Naive thymus-derived CD4-positive, alpha-beta T cell (primary cell): ENCODE data around the gene MRTFA. TPM values are rescaled to one million over a fixed set of nuclear protein-coding genes. Genes with fewer than 3 reads are reported as not detected.
"Not testable (repeated sequence)": the region's sequence is repeated elsewhere in the genome, so short reads cannot be mapped to it uniquely, and the experiment has no call there.

Experiments used
- ATAC-seq: fragments of 150-1000 bp; cut with Tn5 transposase; 2 replicates; pipeline ENCODE4 v1.10.0; 2021; ENCODE audit warnings: mild to moderate bottlenecking, moderate library complexity
- CTCF ChIA-PET: fragments of 350-600 bp; sonication (Branson Sonifier 250); formaldehyde crosslinking; loops from one replicate; lab custom pipeline; 2021; ENCODE audit warnings: antibody characterized with exemption; lab: Charles Lee
- POLR2A ChIA-PET: fragments of 350-600 bp; sonication (Branson Sonifier 250); formaldehyde crosslinking; loops from one replicate; lab custom pipeline; 2021; ENCODE audit warnings: antibody characterized with exemption, inconsistent platforms; lab: Charles Lee
- DNase-seq, 9 donors: peaks; one replicate each; pipeline versions ENCODE4 v3.0.0 to v3.0.0-alpha.2; 2020 to 2022; ENCODE audit warnings: mixed read lengths in 1 of 9
- H3K27ac ChIP-seq: one replicate; pipeline ENCODE4 v1.7.0; 2013; ENCODE audit warnings: mild to moderate bottlenecking, low read depth, low read length, moderate library complexity
- H3K27me3 ChIP-seq, 2 donors: one replicate each; pipeline ENCODE4 v1.7.0; 2013; ENCODE audit warnings: low read length in 2 of 2, mild to moderate bottlenecking in 2 of 2, moderate library complexity in 2 of 2; ENCODE audit not compliant: control insufficient read depth in 2 of 2, insufficient read depth in 2 of 2
- H3K36me3 ChIP-seq, 3 experiments: 1 replicate in 2 of 3; 2 replicates in 1 of 3; pipeline ENCODE4 v1.7.0; 2013; ENCODE audit warnings: low read length in 3 of 3, mild to moderate bottlenecking in 3 of 3, moderate library complexity in 1 of 3; ENCODE audit not compliant: insufficient read depth in 3 of 3, control insufficient read depth in 2 of 3
- H3K4me1 ChIP-seq, 2 donors: one replicate each; pipeline ENCODE4 v1.7.0; 2013; ENCODE audit warnings: low read length in 2 of 2, mild to moderate bottlenecking in 2 of 2, moderate library complexity in 1 of 2; ENCODE audit not compliant: control insufficient read depth in 2 of 2, insufficient read depth in 2 of 2
- H3K4me3 ChIP-seq: 2 replicates; pipeline ENCODE4 v1.7.0; 2013; ENCODE audit warnings: mild to moderate bottlenecking, low read length
- H3K9me3 ChIP-seq, 3 experiments: 1 replicate in 2 of 3; 2 replicates in 1 of 3; pipeline ENCODE4 v1.7.0; 2013; ENCODE audit warnings: low read length in 3 of 3; ENCODE audit not compliant: control insufficient read depth in 2 of 3
- H3K27ac Mint-ChIP-seq, 9 donors: one replicate each; pipeline ENCODE4 v1.8.0; 2020 to 2022; ENCODE audit warnings: mixed read lengths in 9 of 9, mild to moderate bottlenecking in 8 of 9, moderate library complexity in 5 of 9, inconsistent platforms in 2 of 9
- H3K27me3 Mint-ChIP-seq, 5 donors: one replicate each; pipeline ENCODE4 v1.8.0; 2021 to 2022; ENCODE audit warnings: mixed read lengths in 5 of 5, mild to moderate bottlenecking in 1 of 5
- H3K36me3 Mint-ChIP-seq, 5 donors: one replicate each; pipeline ENCODE4 v1.8.0; 2020 to 2022; ENCODE audit warnings: mixed read lengths in 5 of 5, mild to moderate bottlenecking in 3 of 5, inconsistent platforms in 1 of 5
- H3K4me1 Mint-ChIP-seq, 7 donors: one replicate each; pipeline ENCODE4 v1.8.0; 2020 to 2022; ENCODE audit warnings: mixed read lengths in 7 of 7, mild to moderate bottlenecking in 3 of 7, inconsistent platforms in 1 of 7
- H3K4me3 Mint-ChIP-seq, 10 donors: one replicate each; pipeline ENCODE4 v1.8.0; 2020 to 2022; ENCODE audit warnings: mild to moderate bottlenecking in 10 of 10, mixed read lengths in 10 of 10, moderate library complexity in 6 of 10, inconsistent platforms in 2 of 10
- H3K9me3 Mint-ChIP-seq, 11 donors: one replicate each; pipeline ENCODE4 v1.8.0; 2020 to 2022; ENCODE audit warnings: mixed read lengths in 11 of 11, mild to moderate bottlenecking in 4 of 11, inconsistent platforms in 1 of 11, moderate library complexity in 1 of 11
- intact Hi-C, 2 donors: fragments of 100-400 bp; cut with micrococcal nuclease; formaldehyde crosslinking; loops; one replicate each; pipeline ENCODE4 v1.15.1; 2023
- polyA plus RNA-seq, 2 donors: library from polyadenylated mRNA; unstranded; fragments of 300-500 nt; fragmentation: Illumina TruSeq; gene quantifications; one replicate each; pipeline ENCODE4 v1.2.3, GENCODE V29; 2021
- total RNA-seq, 6 experiments: library from RNA in 5 of 6; stranded (reverse) in 5 of 6; gene quantifications; 1 replicate in 5 of 6; 2 replicates in 1 of 6; pipeline ENCODE4 v1.2.3 and lab custom pipeline; 2021 to 2026

Gene MRTFA
- total and polyA plus RNA-seq, 7 experiments from 2014 or later, result 17.6 to 114 (median 81.5) TPM

- Mint-ChIP-seq H3K27ac (peak overlapping the region; percentile 84 to 96 (median 88)), H3K4me3 (peak overlapping the region in 7 of 10 donors; percentile 9 to 96 (median 89)), H3K4me1 (peaks cover 44 to 63% (median 56%) of the 10 kb centered on the region in 7 donors), H3K36me3 (peaks cover 0 to 4% (median 0%) of the 10 kb centered on the region in 5 donors), H3K27me3 (no peaks in the 10 kb centered on the region), H3K9me3 (no peaks in the 10 kb centered on the region)
- ATAC-seq (no peak), DNase-seq (no peak)
- Histone ChIP-seq H3K27ac (peak overlapping the region; percentile 64), H3K4me3 (no peak overlapping the region), H3K27me3 (no peaks in the 10 kb centered on the region), H3K36me3 (no peaks in the 10 kb centered on the region), H3K9me3 (no peaks in the 10 kb centered on the region), H3K4me1 (peaks cover 28 to 36% of the 10 kb centered on the region in 2 donors)
- ChIA-PET POLR2A (interaction anchor here (1.0 to 1.9 kb wide), 3 partner anchors 16 to 102 kb away, joined by 3 to 5 read pairs (median 4); partner anchors contain the start of gene MRTFA), CTCF (interaction anchor here (6.7 kb wide), 1 partner anchor 110 kb away, joined by 62 read pairs; no protein-coding TSS in a partner anchor)
- intact Hi-C loops, result no loop called here
Measured at GRCh38 chr22:40535189-40535512, 101.4 kb downstream of the MRTFA start.

GRCh38 chr22:40534379-40535188 lies 101.9 kb downstream of the MRTFA start:
- peak overlapping the region; percentile 68 to 96 (median 88) for H3K4me3 Mint-ChIP-seq
- CTCF ChIA-PET, result interaction anchor here (0.6 to 6.7 kb wide), 7 partner anchors 10 to 226 kb away, joined by 3 to 62 read pairs (median 4); partner anchors contain the start of gene MRTFA
- H3K9me3 Mint-ChIP-seq, result no peaks in the 10 kb centered on the region
- ATAC-seq, result peak; percentile 33
- intact Hi-C loops, result loop anchor here in 1 of 2 donors (5.0 kb wide), 1 partner anchor 48 kb away; no protein-coding TSS in a partner anchor
- no peaks in the 10 kb centered on the region for H3K27me3 Mint-ChIP-seq
- no peaks in the 10 kb centered on the region for H3K27me3 ChIP-seq
- peak overlapping the region; percentile 84 to 96 (median 88) for H3K27ac Mint-ChIP-seq
- peaks cover 28 to 36% of the 10 kb centered on the region in 2 donors for H3K4me1 ChIP-seq
- POLR2A ChIA-PET, result interaction anchor here (0.7 to 4.9 kb wide), 12 partner anchors 8 to 250 kb away, joined by 3 to 30 read pairs (median 3); partner anchors contain the start of gene MRTFA
- H3K4me3 ChIP-seq, result peak overlapping the region; percentile 53
- peak overlapping the region; percentile 64 for H3K27ac ChIP-seq
- no peaks in the 10 kb centered on the region for H3K9me3 ChIP-seq
- peaks cover 0 to 4% (median 0%) of the 10 kb centered on the region in 5 donors for H3K36me3 Mint-ChIP-seq
- no peaks in the 10 kb centered on the region for H3K36me3 ChIP-seq
- H3K4me1 Mint-ChIP-seq, result peaks cover 49 to 66% (median 59%) of the 10 kb centered on the region in 7 donors
- DNase-seq, result no peak

GRCh38 chr22:40533712-40534378 lies 102.7 kb downstream of the MRTFA start:
- H3K27me3 ChIP-seq, result no peaks in the 10 kb centered on the region
- ATAC-seq (peak; percentile 99), DNase-seq (peak in 7 of 9 donors; percentile 71 to 85 (median 81))
- H3K27ac ChIP-seq, result peak overlapping the region; percentile 64
- intact Hi-C loops, result loop anchor here (2.0 to 5.0 kb wide), 3 partner anchors 48 to 113 kb away; partner anchors contain the start of gene MRTFA (in 2 of the 2)
- H3K36me3 ChIP-seq, result no peaks in the 10 kb centered on the region
- Mint-ChIP-seq H3K4me1 (peaks cover 49 to 71% (median 64%) of the 10 kb centered on the region in 7 donors), H3K27ac (peak overlapping the region; percentile 84 to 96 (median 88)), H3K9me3 (no peaks in the 10 kb centered on the region), H3K4me3 (peak overlapping the region; percentile 78 to 96 (median 89)), H3K36me3 (peaks cover 0 to 4% (median 0%) of the 10 kb centered on the region in 5 donors), H3K27me3 (no peaks in the 10 kb centered on the region)
- H3K9me3 ChIP-seq, result no peaks in the 10 kb centered on the region
- H3K4me1 ChIP-seq, result peaks cover 28 to 36% of the 10 kb centered on the region in 2 donors
- H3K4me3 ChIP-seq, result peak overlapping the region; percentile 53
- CTCF ChIA-PET, result interaction anchor here (0.6 to 6.7 kb wide), 8 partner anchors 9 to 226 kb away, joined by 3 to 62 read pairs (median 4); partner anchors contain the start of gene MRTFA
- POLR2A ChIA-PET, result interaction anchor here (0.5 to 4.9 kb wide), 15 partner anchors 8 to 250 kb away, joined by 3 to 30 read pairs (median 4); partner anchors contain the start of gene MRTFA

GRCh38 chr22:40531951-40532900 lies 104.3 kb downstream of the MRTFA start:
- Histone ChIP-seq H3K4me1 (peaks cover 28 to 36% of the 10 kb centered on the region in 2 donors), H3K4me3 (peak overlapping the region; percentile 53), H3K36me3 (no peaks in the 10 kb centered on the region), H3K27me3 (no peaks in the 10 kb centered on the region), H3K9me3 (no peaks in the 10 kb centered on the region), H3K27ac (peak overlapping the region; percentile 64)
- Mint-ChIP-seq H3K4me3 (peak overlapping the region; percentile 77 to 96 (median 89)), H3K27ac (peak overlapping the region; percentile 53 to 96 (median 87)), H3K27me3 (no peaks in the 10 kb centered on the region), H3K4me1 (peaks cover 49 to 77% (median 68%) of the 10 kb centered on the region in 7 donors), H3K9me3 (no peaks in the 10 kb centered on the region), H3K36me3 (peaks cover 0 to 7% (median under 1%) of the 10 kb centered on the region in 5 donors)
- DNase-seq (no peak), ATAC-seq (no peak)
- ChIA-PET POLR2A (interaction anchor here (0.6 to 4.9 kb wide), 9 partner anchors 8 to 113 kb away, joined by 3 to 30 read pairs (median 6); partner anchors contain the start of gene MRTFA), CTCF (interaction anchor here (0.6 to 6.7 kb wide), 8 partner anchors 8 to 113 kb away, joined by 3 to 62 read pairs (median 4); partner anchors contain the start of gene MRTFA)
- intact Hi-C loops, result loop anchor here (2.0 to 5.0 kb wide), 4 partner anchors 50 to 115 kb away; partner anchors contain the start of gene MRTFA (in 2 of the 2)

GRCh38 chr22:40530391-40530790 lies 106.1 kb downstream of the MRTFA start:
- intact Hi-C loops, result loop anchor here (2.0 to 5.0 kb wide), 2 partner anchors 52 kb away; no protein-coding TSS in a partner anchor
- ChIA-PET CTCF (interaction anchor here (0.9 to 6.7 kb wide), 5 partner anchors 12 to 153 kb away, joined by 3 to 62 read pairs (median 3); no protein-coding TSS in a partner anchor), POLR2A (interaction anchor here (0.8 to 4.9 kb wide), 4 partner anchors 38 to 107 kb away, joined by 5 to 30 read pairs (median 6); partner anchors contain the start of gene MRTFA)
- H3K36me3 Mint-ChIP-seq, ATAC-seq, H3K36me3 ChIP-seq, H3K4me3 ChIP-seq, H3K9me3 Mint-ChIP-seq, DNase-seq, H3K9me3 ChIP-seq, H3K27ac ChIP-seq, H3K27me3 ChIP-seq, H3K27me3 Mint-ChIP-seq: not testable (repeated sequence)
- H3K4me1 ChIP-seq, result peaks cover 31 to 36% of the 10 kb centered on the region in 2 donors
- peaks cover 50 to 92% (median 82%) of the 10 kb centered on the region in 7 donors for H3K4me1 Mint-ChIP-seq
- peak overlapping the region in 8 of 9 donors; percentile 46 to 96 (median 88) for H3K27ac Mint-ChIP-seq
- H3K4me3 Mint-ChIP-seq, result peak overlapping the region; percentile 5 to 96 (median 89)
